Measurements from ENCODE around the gene ACP5.
"Not testable (repeated sequence)": the region's sequence is repeated elsewhere in the genome, so short reads cannot be mapped to it uniquely, and the experiment has no call there.

The ACP5 gene

DNA sequence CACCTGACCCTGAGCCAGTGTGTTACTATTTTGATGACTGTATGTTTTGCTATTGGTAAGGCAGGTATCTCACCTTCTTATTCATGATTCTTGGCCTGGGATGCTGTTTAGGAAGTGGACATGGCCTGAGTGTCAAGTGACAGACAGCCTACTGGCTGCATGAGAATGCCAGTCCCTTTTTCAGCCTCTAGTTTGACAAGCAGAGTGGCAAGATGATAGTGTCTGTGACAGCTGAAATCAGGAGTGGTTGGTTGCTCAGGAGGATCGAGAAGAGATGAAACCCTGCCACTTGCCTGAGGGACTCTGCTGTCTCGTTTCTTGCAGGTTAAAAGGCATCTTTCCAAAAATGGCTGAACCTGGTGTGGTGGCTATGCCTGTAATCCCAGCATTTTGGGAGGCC lies 11.3 kb downstream of the ACP5 start:
- TF ChIP-seq, protein P1, sequence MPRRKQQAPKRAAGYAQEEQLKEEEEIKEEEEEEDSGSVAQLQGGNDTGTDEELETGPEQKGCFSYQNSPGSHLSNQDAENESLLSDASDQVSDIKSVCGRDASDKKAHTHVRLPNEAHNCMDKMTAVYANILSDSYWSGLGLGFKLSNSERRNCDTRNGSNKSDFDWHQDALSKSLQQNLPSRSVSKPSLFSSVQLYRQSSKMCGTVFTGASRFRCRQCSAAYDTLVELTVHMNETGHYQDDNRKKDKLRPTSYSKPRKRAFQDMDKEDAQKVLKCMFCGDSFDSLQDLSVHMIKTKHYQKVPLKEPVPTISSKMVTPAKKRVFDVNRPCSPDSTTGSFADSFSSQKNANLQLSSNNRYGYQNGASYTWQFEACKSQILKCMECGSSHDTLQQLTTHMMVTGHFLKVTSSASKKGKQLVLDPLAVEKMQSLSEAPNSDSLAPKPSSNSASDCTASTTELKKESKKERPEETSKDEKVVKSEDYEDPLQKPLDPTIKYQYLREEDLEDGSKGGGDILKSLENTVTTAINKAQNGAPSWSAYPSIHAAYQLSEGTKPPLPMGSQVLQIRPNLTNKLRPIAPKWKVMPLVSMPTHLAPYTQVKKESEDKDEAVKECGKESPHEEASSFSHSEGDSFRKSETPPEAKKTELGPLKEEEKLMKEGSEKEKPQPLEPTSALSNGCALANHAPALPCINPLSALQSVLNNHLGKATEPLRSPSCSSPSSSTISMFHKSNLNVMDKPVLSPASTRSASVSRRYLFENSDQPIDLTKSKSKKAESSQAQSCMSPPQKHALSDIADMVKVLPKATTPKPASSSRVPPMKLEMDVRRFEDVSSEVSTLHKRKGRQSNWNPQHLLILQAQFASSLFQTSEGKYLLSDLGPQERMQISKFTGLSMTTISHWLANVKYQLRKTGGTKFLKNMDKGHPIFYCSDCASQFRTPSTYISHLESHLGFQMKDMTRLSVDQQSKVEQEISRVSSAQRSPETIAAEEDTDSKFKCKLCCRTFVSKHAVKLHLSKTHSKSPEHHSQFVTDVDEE (CRISPR knock-in tag; IDR thresholded peaks at IDR 0.05): no peak
- TF ChIP-seq TCF4 (CRISPR knock-in tag; IDR thresholded peaks at IDR 0.05; ENCODE audit: borderline replicate concordance): no peak
- TF ChIP-seq, protein P2, sequence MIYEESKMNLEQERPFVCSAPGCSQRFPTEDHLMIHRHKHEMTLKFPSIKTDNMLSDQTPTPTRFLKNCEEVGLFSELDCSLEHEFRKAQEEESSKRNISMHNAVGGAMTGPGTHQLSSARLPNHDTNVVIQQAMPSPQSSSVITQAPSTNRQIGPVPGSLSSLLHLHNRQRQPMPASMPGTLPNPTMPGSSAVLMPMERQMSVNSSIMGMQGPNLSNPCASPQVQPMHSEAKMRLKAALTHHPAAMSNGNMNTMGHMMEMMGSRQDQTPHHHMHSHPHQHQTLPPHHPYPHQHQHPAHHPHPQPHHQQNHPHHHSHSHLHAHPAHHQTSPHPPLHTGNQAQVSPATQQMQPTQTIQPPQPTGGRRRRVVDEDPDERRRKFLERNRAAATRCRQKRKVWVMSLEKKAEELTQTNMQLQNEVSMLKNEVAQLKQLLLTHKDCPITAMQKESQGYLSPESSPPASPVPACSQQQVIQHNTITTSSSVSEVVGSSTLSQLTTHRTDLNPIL (CRISPR knock-in tag; IDR thresholded peaks at IDR 0.05; ENCODE audit: low read depth): no peak
- TF ChIP-seq ZNF70 (CRISPR knock-in tag; IDR thresholded peaks at IDR 0.05): no peak
- TF ChIP-seq ZFP3 (CRISPR knock-in tag; IDR thresholded peaks at IDR 0.05): no peak
- TF ChIP-seq ISL1 (CRISPR knock-in tag; IDR thresholded peaks at IDR 0.05): no peak

DNA sequence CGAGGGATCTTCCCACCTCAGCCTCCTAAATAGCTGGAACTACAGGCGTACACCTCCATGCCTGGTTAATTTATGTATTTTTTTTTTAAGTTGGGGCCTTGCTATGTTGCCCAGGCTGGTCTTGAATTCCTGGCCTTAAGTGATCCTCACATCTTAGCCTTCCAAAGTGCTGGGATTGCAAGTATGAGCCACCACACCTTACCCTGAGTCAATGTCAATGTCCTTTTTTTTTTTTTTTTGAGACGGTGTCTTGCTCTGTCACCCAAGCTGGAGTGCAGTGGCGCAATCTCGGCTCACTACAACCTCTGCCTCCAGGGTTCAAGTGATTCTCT lies 11.8 kb downstream of the ACP5 start:
- ATAC-seq: not testable (repeated sequence)

More for the DNA sequence above, 11.3 kb downstream of the ACP5 start:
- no peak for ATAC-seq

GRCh38 chr19:11564082-11564807 lies 13.2 kb downstream of the ACP5 start:
- not testable (repeated sequence) for ATAC-seq

GRCh38 chr19:11563532-11563931 lies 13.9 kb downstream of the ACP5 start:
- no peak for ATAC-seq
- no peak for TF ChIP-seq OSR1 (CRISPR knock-in tag; IDR thresholded peaks at IDR 0.05)
- TF ChIP-seq BACH2 (CRISPR knock-in tag; IDR thresholded peaks at IDR 0.05; ENCODE audit: borderline replicate concordance): no peak
- no peak for TF ChIP-seq RARB (CRISPR knock-in tag; IDR thresholded peaks at IDR 0.05)
- no peak for TF ChIP-seq PATZ1 (CRISPR knock-in tag; IDR thresholded peaks at IDR 0.05; ENCODE audit: borderline replicate concordance)

DNA sequence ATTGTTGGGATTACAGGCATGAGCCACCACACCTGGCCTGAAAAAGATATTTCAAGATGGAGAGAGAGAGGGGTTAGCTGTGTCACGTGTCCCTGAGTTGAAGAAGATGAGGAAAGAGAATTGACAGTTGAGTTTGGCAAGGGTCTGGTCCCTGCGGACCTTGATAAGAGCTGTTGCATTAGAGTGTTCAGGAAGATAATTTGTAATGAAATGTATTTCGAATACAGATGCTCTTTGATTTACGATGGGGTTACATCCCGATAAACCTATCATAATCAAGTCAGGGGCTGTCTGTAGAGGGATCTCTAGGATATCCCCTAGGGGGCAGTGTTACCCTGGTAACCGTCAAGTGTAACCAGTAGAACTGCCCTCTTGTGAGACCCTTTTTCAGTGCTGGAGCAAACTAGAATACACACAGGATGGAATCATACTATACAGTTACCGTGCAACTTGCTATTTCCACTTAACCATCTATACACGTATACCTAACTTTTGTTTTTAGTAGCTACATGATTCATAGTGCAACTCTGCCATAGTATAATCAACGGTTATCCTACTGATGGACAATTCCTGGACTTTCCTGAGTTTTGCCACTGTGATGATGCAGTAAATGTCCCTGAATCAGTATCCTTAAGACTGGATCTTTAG lies 16.9 kb downstream of the ACP5 start:
- no peak for TF ChIP-seq ZFP30 (CRISPR knock-in tag; IDR thresholded peaks at IDR 0.05)
- TF ChIP-seq POU6F1 (CRISPR knock-in tag; IDR thresholded peaks at IDR 0.05; ENCODE audit: borderline replicate concordance, low read depth): no peak
- TF ChIP-seq TOX (CRISPR knock-in tag; IDR thresholded peaks at IDR 0.05; ENCODE audit: borderline replicate concordance): no peak
- TF ChIP-seq, protein P2 (CRISPR knock-in tag; IDR thresholded peaks at IDR 0.05; ENCODE audit: low read depth): no peak
- no peak for TF ChIP-seq ESRRG (CRISPR knock-in tag; IDR thresholded peaks at IDR 0.05)
- TF ChIP-seq ZFP3 (CRISPR knock-in tag; IDR thresholded peaks at IDR 0.05): no peak
- peak; percentile 72 for ATAC-seq

Measured in SK-N-SH treated with all-trans-retinoic acid at 6 μM for 48 hours (cell line).